Parathyroid adenoma (tissue), 2 donors: ENCODE data around the gene HOXA3.
A peak's percentile ranks its signal among the peaks of the same experiment; 100 is the strongest.

Source experiments
- H2AFZ ChIP-seq: fragments of 300-600 bp; sonication (generic); one replicate; pipeline ENCODE4 v1.7.0; 2017; ENCODE audit warnings: antibody characterized with exemption, mild to moderate bottlenecking
- H3K27ac ChIP-seq: fragments of 300-600 bp; sonication (generic); one replicate; pipeline ENCODE4 v1.7.0; 2017
- H3K27me3 ChIP-seq: fragments of 300-600 bp; sonication (generic); one replicate; pipeline ENCODE4 v1.7.0; 2017; ENCODE audit warnings: low read length; ENCODE audit not compliant: control insufficient read depth, insufficient read depth
- H3K36me3 ChIP-seq: fragments of 300-600 bp; sonication (generic); one replicate; pipeline ENCODE4 v1.7.0; 2017; ENCODE audit warnings: low read length; ENCODE audit not compliant: control insufficient read depth, insufficient read depth
- H3K4me1 ChIP-seq: fragments of 300-600 bp; sonication (generic); one replicate; pipeline ENCODE4 v1.7.0; 2017; ENCODE audit warnings: control low read depth
- H3K4me2 ChIP-seq: fragments of 300-600 bp; sonication (generic); one replicate; pipeline ENCODE4 v1.7.0; 2017; ENCODE audit warnings: low read length
- H3K4me3 ChIP-seq: fragments of 300-600 bp; sonication (generic); one replicate; pipeline ENCODE4 v1.7.0; 2017; ENCODE audit warnings: low read depth, low read length
- H3K79me2 ChIP-seq: fragments of 300-600 bp; sonication (generic); one replicate; pipeline ENCODE4 v1.7.0; 2017; ENCODE audit warnings: control low read depth
- H3K9ac ChIP-seq: fragments of 300-600 bp; sonication (generic); one replicate; pipeline ENCODE4 v1.7.0; 2017; ENCODE audit warnings: mild to moderate bottlenecking
- H3K9me3 ChIP-seq: fragments of 300-600 bp; sonication (generic); one replicate; pipeline ENCODE4 v1.7.0; 2017; ENCODE audit warnings: low read length; ENCODE audit not compliant: control insufficient read depth
- CTCF ChIP-seq: fragments of 300-600 bp; sonication (generic); IDR thresholded peaks from one replicate; pipeline ENCODE4 v1.7.0; 2017; ENCODE audit warnings: antibody characterized with exemption, mild to moderate bottlenecking
- donor health status: primary hyperparathyroidism.

HOXA3 gene

DNA sequence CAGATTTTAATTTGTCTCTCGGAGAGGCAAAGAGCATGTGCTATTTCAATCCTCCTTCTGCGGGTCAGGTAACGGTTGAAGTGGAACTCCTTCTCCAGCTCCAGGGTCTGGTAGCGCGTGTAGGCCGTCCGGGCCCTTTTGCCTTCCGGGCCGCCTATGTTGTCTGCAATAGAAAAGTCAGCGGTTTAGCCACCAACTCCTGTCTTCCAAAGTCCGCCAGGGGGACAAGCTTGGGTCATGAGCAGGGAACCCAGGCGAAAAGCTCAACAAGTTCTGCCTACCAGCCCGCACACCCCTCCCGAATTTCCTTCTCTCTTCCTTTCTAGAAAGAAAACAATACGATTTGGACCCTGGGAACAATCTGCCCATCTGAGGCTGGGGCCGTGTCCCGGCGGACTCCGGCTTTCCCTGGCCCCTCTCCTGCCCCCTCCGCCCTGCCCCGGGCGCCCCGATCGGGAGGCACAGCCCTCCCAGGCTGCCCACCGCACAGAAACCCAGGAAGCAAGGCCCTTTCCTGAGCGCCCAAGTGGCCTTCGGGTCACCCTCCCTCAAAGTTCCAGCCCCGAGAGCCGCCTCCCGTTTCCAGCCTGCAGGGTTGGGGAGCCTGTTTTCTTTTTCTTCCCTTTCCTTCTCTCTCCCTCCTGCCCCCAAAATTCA is 10.3 kb downstream of the HOXA3 start:
- peak overlapping the region; percentile 80 for H3K4me3 ChIP-seq
- H3K79me2 ChIP-seq: no peaks in the 10 kb centered on the region
- H3K4me1 ChIP-seq: no peaks in the 10 kb centered on the region
- no peaks in the 10 kb centered on the region for H3K27me3 ChIP-seq
- H3K9me3 ChIP-seq: no peaks in the 10 kb centered on the region
- H2AFZ ChIP-seq: no peak overlapping the region
- no peaks in the 10 kb centered on the region for H3K36me3 ChIP-seq
- H3K9ac ChIP-seq: no peak overlapping the region
- TF ChIP-seq CTCF: no peak
- peak overlapping the region; percentile 91 for H3K4me2 ChIP-seq
- H3K27ac ChIP-seq: no peak overlapping the region

- no peak for TF ChIP-seq CTCF
- no peak overlapping the region for H3K9ac ChIP-seq
- no peak overlapping the region for H3K27ac ChIP-seq
- H3K9me3 ChIP-seq: no peaks in the 10 kb centered on the region
- H3K4me1 ChIP-seq: no peaks in the 10 kb centered on the region
- no peaks in the 10 kb centered on the region for H3K36me3 ChIP-seq
- H3K79me2 ChIP-seq: no peaks in the 10 kb centered on the region
- H3K27me3 ChIP-seq: no peaks in the 10 kb centered on the region
- peak overlapping the region; percentile 91 for H3K4me2 ChIP-seq
- peak overlapping the region; percentile 80 for H3K4me3 ChIP-seq
- H2AFZ ChIP-seq: no peak overlapping the region
Measured at GRCh38 chr7:27141137-27141922, 11.1 kb downstream of the HOXA3 start.

DNA sequence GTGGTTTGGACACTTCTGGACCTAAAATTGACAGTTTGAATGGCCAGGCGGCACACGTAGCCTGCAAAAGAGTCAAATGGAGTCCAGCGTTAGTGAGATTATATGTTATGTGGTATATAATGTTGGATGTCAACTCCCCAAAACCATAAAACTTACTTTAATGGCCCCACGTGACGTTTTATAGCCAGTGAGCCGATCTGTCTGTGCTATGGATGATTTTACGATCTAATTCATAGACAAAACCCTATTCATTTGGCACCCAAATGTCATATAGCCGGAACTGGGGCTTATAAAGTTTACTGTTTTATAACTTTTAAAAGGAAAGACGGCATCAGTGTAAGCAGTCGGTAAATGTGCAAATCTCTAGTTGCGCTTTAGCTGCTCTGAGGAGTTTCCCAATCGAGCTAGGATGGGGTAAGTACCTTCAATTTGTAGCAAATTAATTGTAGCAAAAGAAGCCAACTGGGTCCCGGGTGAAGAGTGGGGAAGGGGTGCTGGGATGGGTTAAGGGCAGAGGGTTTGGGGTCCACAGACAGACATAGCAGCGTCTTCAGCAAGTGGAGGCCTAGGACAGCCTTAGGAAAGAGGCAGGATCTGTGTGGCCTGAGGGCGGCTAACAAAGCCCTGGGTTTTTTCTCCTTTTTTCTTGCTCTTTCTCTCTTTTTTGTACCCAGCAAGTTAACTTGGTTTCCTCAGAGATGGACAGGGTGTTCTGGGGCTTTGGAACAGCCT is 12.1 kb downstream of the HOXA3 start:
- no peak overlapping the region for H3K4me3 ChIP-seq
- no peaks in the 10 kb centered on the region for H3K9me3 ChIP-seq
- H3K36me3 ChIP-seq: no peaks in the 10 kb centered on the region
- no peaks in the 10 kb centered on the region for H3K79me2 ChIP-seq
- TF ChIP-seq CTCF: no peak
- H3K27ac ChIP-seq: no peak overlapping the region
- no peak overlapping the region for H3K4me2 ChIP-seq
- H3K9ac ChIP-seq: no peak overlapping the region
- no peaks in the 10 kb centered on the region for H3K27me3 ChIP-seq
- no peaks in the 10 kb centered on the region for H3K4me1 ChIP-seq
- no peak overlapping the region for H2AFZ ChIP-seq

GRCh38 chr7:27139334-27140125 is 12.9 kb downstream of the HOXA3 start:
- TF ChIP-seq CTCF: no peak
- Histone ChIP-seq H3K4me1 (no peaks in the 10 kb centered on the region), H3K9me3 (no peaks in the 10 kb centered on the region), H3K9ac (no peak overlapping the region), H3K36me3 (no peaks in the 10 kb centered on the region), H3K4me3 (no peak overlapping the region), H3K79me2 (no peaks in the 10 kb centered on the region), H3K27ac (no peak overlapping the region), H3K4me2 (no peak overlapping the region), H3K27me3 (no peaks in the 10 kb centered on the region), H2AFZ (no peak overlapping the region)
